HEK293T (cell line): ENCODE data around the gene USP32.
A peak's percentile ranks its signal among the peaks of the same experiment; 100 is the strongest.

Source experiments
- CTCF ChIA-PET: fragments of 350-600 bp; formaldehyde crosslinking; extraction: SDS; loops from one replicate; lab custom pipeline; 2021; ENCODE audit warnings: antibody characterized with exemption, inconsistent platforms; lab: Yijun Ruan, JAX
- POLR2A ChIA-PET: fragments of 350-600 bp; formaldehyde crosslinking; extraction: SDS; loops from one replicate; lab custom pipeline; 2020; ENCODE audit warnings: antibody characterized with exemption, inconsistent platforms; lab: Yijun Ruan, JAX
- DNase-seq: peaks from one replicate; pipeline ENCODE4 v3.0.0; 2012; ENCODE audit warnings: mixed read lengths; ENCODE audit errors: extremely low spot score
- ARNT ChIP-seq: fragments of 450-650 bp; IDR thresholded peaks from 2 replicates; pipeline ENCODE4 v1.6.1; 2017; ENCODE audit warnings: mild to moderate bottlenecking
- BHLHE40 ChIP-seq: fragments of 450-650 bp; IDR thresholded peaks from 2 replicates; pipeline ENCODE4 v1.6.1; 2016; ENCODE audit warnings: mild to moderate bottlenecking, moderate library complexity, borderline replicate concordance
- CTBP1 ChIP-seq: fragments of 450-650 bp; IDR thresholded peaks from 2 replicates; pipeline ENCODE4 v1.6.1; 2016; ENCODE audit warnings: borderline replicate concordance
- ELF4 ChIP-seq: fragments of 450-650 bp; IDR thresholded peaks from 2 replicates; pipeline ENCODE4 v1.6.1; 2017; ENCODE audit warnings: antibody characterized with exemption
- FOXA1 ChIP-seq: fragments of 450-650 bp; IDR thresholded peaks from 2 replicates; pipeline ENCODE4 v1.6.1; 2016; ENCODE audit warnings: mild to moderate bottlenecking
- FOXK2 ChIP-seq: fragments of 450-650 bp; IDR thresholded peaks from 2 replicates; pipeline ENCODE4 v1.6.1; 2016; ENCODE audit warnings: mild to moderate bottlenecking
- FOXM1 ChIP-seq: fragments of 450-650 bp; IDR thresholded peaks from 2 replicates; pipeline ENCODE4 v1.6.1; 2017; ENCODE audit warnings: mild to moderate bottlenecking, borderline replicate concordance
- HDGF ChIP-seq: fragments of 450-650 bp; IDR thresholded peaks from 2 replicates; pipeline ENCODE4 v1.6.1; 2017; ENCODE audit warnings: antibody characterized with exemption, borderline replicate concordance
- L3MBTL2 ChIP-seq: fragments of 450-650 bp; conservative IDR thresholded peaks from 2 replicates; pipeline ENCODE4 v1.6.1; 2016; ENCODE audit warnings: mild to moderate bottlenecking
- LEF1 ChIP-seq: fragments of 450-650 bp; IDR thresholded peaks from 2 replicates; pipeline ENCODE4 v1.6.1; 2017; ENCODE audit warnings: mild to moderate bottlenecking, borderline replicate concordance
- NFRKB ChIP-seq: fragments of 450-650 bp; IDR thresholded peaks from 2 replicates; pipeline ENCODE4 v1.6.1; 2016; ENCODE audit warnings: mild to moderate bottlenecking, moderate library complexity
- PKNOX1 ChIP-seq: fragments of 450-650 bp; IDR thresholded peaks from 2 replicates; pipeline ENCODE4 v1.6.1; 2016
- SP1 ChIP-seq: fragments of 450-650 bp; IDR thresholded peaks from 2 replicates; pipeline ENCODE4 v1.6.1; 2017
- SUZ12 ChIP-seq: fragments of 450-650 bp; IDR thresholded peaks from 2 replicates; pipeline ENCODE4 v1.6.1; 2016; ENCODE audit warnings: mild to moderate bottlenecking
- TARDBP ChIP-seq: fragments of 450-650 bp; IDR thresholded peaks from 2 replicates; pipeline ENCODE4 v1.6.1; 2016
- ZNF384 ChIP-seq: fragments of 450-650 bp; IDR thresholded peaks from 2 replicates; pipeline ENCODE4 v1.6.1; 2016

Gene USP32

GRCh38 chr17:60174035-60174434 is 217.9 kb downstream of the USP32 start:
- TF ChIP-seq L3MBTL2 = no peak
- no peak for TF ChIP-seq SUZ12
- TF ChIP-seq NFRKB = no peak
- TF ChIP-seq CTBP1 = no peak
- TF ChIP-seq FOXA1 = no peak
- ChIA-PET POLR2A (no interaction called here), CTCF (no interaction called here)
- DNase-seq = no peak

DNA sequence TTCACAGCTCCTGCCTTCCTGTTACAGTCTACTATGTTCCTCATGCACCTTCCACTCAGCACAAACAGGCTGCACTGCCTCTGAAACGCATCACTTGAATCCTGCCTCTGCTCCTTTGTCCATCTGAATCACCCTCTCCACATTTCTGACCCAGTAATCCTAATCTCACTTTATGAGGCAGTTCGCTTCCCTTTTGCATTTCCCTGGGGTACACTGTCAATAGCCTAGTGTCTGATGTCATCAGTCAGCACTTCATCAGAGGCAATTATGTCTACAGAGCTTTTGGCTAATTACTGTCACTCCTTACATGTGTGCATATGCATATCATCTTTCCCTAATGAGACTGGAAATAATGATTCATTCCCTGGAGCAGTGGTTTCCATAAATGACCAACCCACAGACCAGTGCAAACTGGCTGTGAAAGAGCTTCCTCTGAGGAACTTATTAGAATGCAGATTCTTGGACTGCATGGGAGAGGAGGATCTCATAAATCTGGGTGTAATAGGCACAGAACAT is 218.6 kb downstream of the USP32 start:
- TF ChIP-seq HDGF (no peak), CTBP1 (no peak), ARNT (no peak), ZNF384 (no peak), FOXM1 (no peak), SUZ12 (no peak), NFRKB (no peak)
- no peak for DNase-seq
- ChIA-PET CTCF (interaction anchor here (0.8 kb wide), 1 partner anchor 32 kb away, joined by 4 read pairs; no protein-coding TSS in a partner anchor), POLR2A (no interaction called here)

DNA sequence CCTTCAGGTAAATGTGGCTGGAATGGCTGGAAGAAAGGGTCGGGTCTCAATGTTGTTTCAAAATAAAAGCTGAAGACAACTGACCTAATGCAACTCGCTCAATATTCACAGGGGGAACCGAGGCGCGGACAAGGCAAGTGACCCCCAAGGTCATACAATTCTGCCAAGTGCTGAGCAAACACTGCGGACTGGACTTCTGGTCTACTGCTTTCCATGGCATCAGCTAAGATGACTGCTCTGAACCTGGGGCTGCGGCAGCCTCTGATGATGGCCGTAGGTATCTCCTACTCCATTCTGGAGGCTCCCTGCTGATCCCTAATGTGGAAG is 220.2 kb downstream of the USP32 start:
- ChIA-PET POLR2A (no interaction called here), CTCF (interaction anchor here (0.6 to 1.1 kb wide), 2 partner anchors 60 to 469 kb away, joined by 3 to 9 read pairs; no protein-coding TSS in a partner anchor)
- DNase-seq = no peak
- TF ChIP-seq ELF4 (no peak), ARNT (no peak), NFRKB (no peak), FOXK2 (no peak), CTBP1 (no peak), FOXM1 (no peak), L3MBTL2 (no peak), SP1 (no peak), TARDBP (no peak), LEF1 (no peak)

DNA sequence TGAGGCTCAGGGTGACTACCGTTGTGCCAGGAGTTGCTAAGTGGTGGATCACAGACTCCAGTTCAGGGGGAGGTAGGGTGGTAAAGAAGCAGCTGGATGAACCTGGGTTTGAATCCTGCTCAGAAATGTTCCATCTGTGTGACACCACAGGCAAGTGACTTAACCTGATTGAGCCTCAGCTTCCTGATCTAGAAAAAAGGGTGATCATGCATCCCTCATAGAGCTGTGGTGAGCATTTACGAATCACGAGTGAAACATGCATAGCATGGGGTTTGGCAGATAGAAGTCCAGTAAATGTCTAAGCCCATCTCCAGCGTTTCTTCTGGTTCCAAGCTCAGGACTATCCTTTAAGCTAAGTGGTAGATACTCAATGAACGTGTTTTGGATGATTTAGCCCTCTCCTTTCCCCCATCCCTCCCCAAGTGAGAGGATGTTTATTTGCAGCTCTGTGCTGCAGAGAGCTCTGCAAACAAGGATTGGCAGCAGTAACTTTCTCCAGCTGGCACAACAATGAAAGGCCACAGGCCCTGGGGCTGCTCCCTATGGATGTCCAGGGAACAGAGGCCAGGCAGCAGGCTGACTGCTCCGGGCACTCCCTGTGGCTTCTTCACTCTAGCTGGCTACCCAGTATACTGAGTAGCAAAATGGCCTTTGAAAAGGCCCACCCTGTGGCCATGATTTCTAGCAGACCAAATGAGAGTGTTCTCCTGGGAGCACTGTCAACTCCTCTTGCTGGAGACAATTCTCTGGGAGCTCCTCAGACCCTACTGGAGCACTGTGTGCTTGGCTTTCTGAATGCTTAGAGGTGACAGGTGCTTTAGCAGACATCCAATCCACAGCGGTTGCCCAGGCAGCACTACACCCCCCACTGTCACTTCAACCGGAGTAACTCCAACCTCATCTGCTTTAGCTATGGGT is 220.8 kb downstream of the USP32 start:
- POLR2A ChIA-PET = no interaction called here
- CTCF ChIA-PET = interaction anchor here (0.6 to 1.1 kb wide), 2 partner anchors 60 to 469 kb away, joined by 3 to 9 read pairs; no protein-coding TSS in a partner anchor
- TF ChIP-seq BHLHE40 (no peak), LEF1 (no peak), NFRKB (no peak), L3MBTL2 (no peak), TARDBP (no peak), ELF4 (no peak), FOXK2 (no peak), SUZ12 (no peak), FOXA1 (no peak), ZNF384 (no peak), SP1 (no peak), ARNT (no peak), HDGF (no peak), FOXM1 (no peak), PKNOX1 (no peak), CTBP1 (no peak)
- no peak for DNase-seq

DNA sequence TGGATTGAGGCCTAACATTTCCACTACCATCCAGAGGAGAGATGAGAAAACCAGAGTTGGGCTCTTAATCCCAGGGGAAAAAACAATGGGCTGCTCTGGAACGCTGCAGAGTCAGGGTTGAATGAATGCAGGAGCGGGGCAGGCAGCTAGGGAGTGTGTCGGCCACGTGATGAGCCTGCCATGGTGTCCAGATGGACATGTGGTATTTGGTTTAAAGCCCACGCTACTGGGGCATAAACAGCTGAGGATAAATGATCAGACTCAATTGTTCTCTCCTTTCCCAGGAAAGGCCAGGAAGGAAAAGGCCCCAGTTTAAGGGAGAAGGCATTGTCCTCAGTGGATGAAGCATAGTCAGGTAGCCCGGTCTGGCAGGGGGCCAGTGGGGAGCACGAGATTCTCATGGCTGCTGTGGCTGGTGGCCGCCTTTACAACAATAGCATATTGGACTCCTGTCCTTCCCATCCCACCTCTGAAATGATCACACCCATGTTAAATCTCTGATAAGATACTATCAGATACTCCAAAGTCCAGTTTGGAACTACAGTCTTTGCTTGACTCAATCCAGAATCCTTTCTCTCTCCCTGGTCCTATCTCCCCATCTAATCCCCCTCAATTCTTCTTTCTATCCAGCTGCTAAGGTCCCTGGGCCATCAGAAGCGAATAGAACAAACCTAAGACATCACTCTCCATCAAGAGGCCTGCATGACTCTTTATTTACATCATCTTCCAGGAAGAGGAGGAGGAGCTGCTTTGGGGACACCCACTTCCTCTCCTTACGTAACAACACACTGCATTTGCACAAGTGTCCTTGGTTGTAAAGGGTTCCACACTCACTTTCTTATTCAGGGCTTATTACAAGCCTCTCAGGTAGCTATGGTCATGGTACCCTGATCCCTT is 221.8 kb downstream of the USP32 start:
- TF ChIP-seq CTBP1 (no peak), LEF1 (no peak), FOXM1 (no peak), SUZ12 (no peak), HDGF (no peak), FOXA1 (no peak), ELF4 (no peak), SP1 (no peak), ZNF384 (no peak), NFRKB (no peak), BHLHE40 (no peak), TARDBP (no peak), ARNT (no peak), L3MBTL2 (no peak), FOXK2 (no peak), PKNOX1 (no peak)
- ChIA-PET POLR2A (no interaction called here), CTCF (interaction anchor here (1.1 kb wide), 1 partner anchor 61 kb away, joined by 3 read pairs; no protein-coding TSS in a partner anchor)
- DNase-seq = no peak

DNA sequence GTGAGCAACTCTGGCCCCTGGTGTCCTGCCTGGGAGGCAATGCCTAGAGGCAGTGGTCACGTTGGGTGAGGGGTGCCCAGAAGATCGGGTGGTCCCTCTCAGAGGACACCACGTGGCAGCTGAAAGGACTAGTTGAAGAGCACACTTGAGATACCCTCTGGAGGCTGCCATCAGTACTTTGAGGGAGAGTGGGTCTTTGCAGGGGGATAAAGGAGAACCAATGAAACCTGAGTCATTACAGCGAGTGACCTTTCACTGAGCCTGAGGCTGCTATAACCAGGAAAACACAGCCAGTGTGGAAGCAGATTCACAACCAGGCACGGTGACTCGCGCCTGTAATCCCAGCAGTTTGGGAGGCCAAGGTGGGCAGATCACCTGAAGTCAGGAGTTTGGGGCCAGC is 223.3 kb downstream of the USP32 start:
- ChIA-PET POLR2A (no interaction called here), CTCF (no interaction called here)
- TF ChIP-seq TARDBP (no peak), ELF4 (no peak), BHLHE40 (no peak), FOXK2 (no peak), SUZ12 (no peak), ZNF384 (no peak), HDGF (no peak), LEF1 (no peak), SP1 (no peak), FOXM1 (no peak), NFRKB (no peak), CTBP1 (no peak), L3MBTL2 (no peak; the same call in 1 of the 2 replicates), FOXA1 (no peak), PKNOX1 (no peak)
- peak; percentile 12 for DNase-seq
